Measurements from ENCODE around the gene MPC1L.

The MPC1L gene

DNA sequence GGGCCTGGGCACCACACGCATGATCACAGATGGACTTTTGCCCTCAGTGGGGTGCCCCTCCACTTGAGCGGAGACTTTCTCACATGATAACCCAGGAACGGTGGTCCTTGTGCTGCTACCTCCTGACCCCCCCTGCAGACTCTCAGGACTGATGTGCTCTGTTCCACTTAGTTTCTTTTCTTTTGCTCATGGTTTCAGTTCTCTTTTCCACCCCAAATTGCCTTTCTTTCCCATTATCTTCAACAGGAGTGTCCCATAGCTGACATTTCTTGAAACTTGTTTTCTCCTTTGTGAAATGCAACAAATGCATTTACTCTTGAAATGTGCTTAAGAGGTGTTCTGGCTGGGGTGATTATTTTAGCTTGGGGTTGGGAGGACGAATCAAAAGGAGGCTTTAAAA, 9.0 kb downstream of the MPC1L start:
- no peak for DNase-seq

DNA sequence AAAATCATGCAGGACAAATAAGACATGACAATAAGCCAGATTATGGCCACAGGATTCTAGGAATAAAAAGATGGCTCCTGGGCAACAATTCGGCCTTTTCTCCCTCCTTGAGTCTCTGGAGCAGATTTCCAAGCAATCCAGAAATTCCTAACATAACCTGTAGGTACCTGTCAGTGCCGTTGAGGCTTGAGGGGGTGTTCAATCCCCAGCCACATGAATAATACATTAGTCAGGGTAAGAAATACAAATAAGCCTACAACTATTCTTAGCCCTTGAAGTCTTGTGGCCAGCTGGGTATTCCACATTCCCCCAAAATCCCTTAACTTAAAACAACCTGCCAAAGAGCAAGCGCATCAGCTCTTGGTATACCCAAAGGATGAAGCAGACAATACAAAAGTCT, 14.5 kb downstream of the MPC1L start:
- no peak for DNase-seq

DNA sequence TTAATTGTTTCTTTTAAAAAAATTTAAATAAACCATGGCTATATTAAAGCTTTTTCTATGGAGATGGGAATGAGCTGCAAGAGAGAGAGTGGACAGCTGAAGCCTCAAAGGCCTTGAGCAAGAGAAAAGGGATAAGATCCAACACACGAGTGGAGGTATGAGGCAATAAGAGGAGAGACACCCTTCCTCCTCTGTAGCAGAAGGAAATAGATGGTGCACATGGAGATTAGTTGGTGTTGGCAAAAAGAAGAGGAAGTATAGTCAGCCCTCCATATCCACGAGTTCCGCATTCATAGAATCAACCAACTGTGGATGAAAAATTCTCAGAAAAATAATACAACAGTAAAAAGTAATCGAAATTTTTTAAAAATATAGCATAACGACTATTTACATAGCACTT, 20.9 kb downstream of the MPC1L start:
- DNase-seq: peak; percentile 63

DNA sequence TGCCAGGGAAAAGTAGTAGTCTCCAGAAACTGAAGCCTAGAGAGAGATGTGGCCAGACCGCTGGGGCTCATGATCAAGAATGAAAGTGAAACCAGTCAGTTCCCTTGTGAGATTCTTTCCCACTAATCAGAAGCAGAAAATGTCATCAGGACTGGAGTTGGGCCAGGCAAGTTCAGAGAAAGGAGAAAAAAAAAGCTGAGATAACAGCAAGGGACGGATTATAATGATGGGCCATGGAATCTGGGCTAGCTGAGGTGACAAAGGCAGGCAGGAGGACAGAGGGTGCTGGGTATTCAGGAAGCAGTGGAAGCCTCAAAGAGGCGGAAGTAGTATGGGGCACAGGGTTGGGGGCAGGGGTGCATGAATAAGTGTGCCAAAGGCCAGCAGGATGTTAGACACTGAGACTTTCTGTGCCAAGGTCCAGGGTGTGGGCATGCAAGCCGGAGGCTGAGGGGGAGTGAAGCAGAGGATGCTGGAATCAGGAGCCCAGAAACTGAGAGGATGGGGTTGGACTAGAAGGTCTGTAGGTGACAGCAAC, 21.7 kb downstream of the MPC1L start:
- peak; percentile 47 for DNase-seq

DNA sequence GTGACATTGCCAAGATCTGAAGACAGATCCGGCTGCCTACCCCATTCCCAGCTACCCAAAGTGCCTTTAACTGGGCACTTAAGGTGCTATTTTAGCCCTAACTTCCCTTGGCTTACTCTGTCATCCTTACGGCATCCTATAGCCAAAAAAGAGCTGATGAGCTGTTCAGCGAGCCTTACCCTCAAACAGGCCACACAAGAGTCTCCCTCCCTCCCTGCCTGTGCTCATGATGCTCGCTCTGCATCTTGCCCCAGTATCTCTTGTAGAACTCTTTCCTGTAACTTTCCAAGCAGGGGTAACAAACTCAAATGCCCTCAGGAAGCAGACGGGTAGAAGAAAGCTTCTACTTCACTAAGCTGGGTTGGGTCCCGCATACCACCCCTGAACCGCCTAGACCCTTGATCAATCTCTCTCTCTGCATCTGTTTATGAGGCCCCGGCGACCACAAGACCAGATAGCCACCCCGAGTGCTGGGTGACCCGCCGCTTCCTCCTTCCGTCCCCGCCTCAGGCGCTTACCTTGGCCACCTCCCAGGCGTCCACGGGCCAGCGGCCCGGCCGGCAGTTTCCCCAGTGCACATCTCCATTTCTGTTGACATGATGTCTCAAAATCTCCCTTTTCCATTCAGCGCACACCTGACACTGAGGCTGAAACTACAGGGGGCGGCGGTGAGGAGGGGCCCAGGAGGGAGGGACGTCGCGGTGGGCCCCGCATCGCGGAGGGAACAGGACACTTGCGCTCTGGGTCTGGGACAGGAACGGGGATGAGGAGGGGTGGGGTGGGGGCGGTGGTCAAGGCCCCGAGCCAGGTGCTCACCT, 23.5 kb downstream of the MPC1L start:
- DNase-seq: no peak

DNA sequence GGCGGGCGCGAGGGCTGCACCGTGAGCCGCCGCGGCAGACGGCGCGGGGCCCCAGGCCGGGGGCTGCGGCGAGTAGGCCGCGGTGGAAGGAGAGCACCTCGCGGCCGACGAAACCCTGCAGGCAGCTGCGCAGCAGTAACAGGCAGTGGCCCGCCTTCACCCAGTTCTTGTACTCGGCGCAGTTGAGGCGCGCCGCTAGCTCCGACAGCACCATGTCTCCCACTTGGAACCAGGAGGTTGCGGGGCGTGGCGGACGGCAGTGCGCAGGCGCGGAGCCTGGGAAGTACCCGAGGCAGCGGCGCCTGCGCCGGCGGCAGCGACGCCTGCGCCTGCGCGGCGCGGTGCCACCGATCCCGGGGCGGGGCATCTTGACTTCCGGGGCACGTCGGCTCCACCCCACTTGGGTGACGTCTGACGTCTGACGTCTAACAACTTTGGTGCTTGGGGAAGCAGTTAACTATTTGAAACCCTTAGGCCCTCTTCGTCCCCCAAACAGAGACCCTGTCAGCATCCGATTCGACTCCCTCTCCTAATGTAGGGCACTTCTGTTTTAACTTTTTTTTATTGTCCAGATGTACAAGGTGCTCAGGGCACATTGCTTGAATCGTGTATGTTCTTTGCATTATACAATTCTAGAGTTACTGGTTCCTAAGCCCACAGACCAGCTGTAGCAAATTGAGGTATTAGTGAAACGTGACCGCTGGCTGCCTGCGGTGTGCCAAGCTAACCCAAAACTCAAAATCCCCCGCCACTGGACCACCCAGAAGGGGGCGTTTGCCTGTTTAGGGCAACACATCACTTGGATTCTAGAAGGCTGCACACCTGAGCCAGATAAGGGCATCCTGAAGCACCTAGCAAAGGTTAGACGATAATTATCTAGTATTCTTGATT, 24.3 kb downstream of the MPC1L start, which contains the start of gene CXorf38:
CXorf38 (minus strand) TSS at position 255 of the 891 bp plus-strand sequence; CDS start at position 214, 41 bp downstream.
- DNase-seq: peak; percentile 94

DNA sequence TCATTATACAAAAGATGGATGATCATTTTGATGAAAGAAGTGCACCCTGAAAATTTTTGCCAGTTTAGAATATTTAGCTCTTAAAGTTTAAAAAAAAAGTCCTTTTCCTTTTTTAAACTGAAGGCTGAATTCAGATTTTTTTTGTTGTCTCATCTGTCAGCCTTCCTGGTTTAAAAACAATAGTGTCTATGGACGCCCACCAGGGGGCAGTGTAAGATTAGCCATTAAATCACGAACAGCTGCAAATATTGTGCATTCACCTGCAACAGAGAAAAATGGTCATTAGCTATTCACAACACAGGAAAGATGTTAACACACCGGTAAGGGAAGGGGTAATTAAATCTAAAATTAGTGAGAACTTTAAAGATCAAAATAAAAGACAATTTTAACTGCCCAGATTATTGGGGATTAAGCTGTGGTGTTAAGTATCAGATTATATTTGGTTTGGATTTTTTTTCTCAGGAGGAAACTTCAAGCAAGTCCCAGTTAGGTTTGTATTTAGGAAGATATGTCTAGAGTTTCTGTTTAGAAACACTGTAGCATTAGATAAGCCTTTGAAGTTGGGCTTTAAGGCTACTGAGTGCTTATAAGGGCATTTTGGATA, 28.5 kb downstream of the MPC1L start:
- peak; percentile 6 for DNase-seq

DNA sequence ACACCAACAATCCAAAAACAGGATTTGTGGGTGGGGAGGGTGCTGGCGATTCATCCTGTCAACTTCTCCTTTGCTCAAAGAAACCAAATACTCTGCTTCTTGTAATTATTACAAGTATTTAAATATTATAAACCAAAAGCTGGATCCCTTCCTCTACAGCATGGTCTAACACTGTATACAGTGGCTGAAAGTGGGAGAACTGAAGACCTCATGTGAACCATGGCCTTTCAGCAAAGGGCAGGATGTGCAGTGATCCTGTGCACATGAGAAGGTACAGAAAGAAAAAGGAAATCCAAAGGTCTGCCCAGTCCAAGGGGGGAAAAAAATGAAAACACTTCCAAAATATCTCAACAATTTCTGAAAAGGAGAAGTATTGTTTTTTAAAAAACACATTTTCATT, 29.4 kb downstream of the MPC1L start:
- no peak for DNase-seq

DNA sequence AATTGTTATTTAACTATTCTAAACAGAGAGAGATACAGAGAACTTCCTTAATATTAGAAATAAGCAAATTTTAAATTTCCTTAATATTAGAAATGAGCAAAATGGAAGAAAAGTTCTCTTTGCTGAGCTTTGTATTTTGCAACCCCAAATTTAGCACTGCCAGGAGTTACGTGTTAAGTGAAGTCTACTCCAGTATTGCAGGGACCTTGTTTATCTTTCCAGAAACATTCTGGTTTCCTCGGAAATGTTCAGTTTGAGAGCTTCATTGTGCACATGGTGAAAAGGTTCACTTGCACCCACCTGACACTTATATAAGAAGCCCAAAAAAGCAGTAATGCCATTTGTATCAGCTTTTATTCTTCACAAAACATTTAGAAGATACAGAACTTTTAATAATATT, 30.3 kb downstream of the MPC1L start:
- no peak for DNase-seq

DNA sequence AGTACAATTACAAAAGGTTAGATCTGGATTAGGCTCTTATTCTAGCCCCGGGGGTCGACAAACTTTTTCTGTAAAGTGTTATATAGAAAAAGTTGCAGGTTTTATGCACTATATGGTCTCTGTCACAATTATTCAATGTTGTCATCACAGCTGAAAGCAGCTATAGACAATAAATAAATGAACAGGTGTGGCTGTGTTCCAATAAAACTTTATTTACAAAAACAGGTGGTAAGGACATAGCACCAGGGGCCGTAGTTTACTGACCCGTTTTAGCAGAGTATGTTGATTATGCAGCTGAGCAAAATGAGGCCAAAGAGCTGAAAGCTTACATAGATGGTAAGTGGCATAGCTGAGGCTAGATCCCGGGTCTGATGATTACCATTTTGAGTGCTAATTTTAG, 37.2 kb downstream of the MPC1L start:
- DNase-seq: no peak

DNA sequence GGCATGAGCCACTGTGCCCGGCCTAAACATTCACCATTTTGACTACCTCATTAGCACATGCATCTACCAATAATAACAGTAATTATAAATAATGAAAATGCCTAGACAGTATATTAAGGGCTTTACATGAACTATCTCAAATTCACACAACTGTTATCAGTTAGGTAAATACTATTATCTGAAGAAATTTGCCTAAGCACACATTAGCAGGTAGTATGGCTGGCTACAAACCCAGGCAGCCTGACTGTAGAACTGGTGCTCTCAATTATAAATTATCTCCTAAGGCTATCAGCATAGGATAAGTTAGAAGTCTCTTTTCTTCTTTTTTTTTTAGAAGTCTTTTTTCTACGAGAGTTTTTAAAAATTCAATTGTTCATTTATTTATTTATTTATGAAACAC, 38.3 kb downstream of the MPC1L start:
- DNase-seq: no peak

DNA sequence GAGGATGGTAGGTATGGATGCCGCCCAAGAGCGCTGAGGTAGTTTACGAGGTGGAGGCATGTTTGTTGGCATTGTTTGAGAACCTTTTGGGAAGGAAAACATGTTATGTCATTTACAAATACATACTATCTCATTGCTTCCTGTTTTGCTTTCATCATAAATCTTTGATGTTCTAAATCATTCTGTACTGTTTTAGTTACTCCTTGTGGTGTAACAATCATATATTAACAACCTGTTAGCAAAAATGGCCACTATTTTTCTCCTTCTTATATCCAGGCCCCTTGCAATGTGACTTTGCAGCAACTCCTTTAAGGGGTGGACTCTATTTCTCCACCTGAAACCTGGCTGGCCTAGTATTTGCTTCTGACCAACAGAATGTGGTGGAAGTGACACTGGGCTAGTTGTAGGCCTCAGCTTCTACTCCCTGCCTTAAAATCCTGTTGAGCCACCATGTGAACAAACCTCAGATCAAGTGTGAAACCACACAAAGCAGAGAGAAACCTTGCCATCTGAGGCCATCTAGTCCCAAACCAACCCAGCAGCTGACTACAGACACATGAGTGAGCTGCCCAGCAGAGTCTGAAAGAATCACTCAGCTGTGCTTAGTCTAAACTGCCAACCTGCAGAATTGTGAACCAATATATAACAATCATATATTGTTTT, 40.0 kb downstream of the MPC1L start:
- DNase-seq: no peak

DNA sequence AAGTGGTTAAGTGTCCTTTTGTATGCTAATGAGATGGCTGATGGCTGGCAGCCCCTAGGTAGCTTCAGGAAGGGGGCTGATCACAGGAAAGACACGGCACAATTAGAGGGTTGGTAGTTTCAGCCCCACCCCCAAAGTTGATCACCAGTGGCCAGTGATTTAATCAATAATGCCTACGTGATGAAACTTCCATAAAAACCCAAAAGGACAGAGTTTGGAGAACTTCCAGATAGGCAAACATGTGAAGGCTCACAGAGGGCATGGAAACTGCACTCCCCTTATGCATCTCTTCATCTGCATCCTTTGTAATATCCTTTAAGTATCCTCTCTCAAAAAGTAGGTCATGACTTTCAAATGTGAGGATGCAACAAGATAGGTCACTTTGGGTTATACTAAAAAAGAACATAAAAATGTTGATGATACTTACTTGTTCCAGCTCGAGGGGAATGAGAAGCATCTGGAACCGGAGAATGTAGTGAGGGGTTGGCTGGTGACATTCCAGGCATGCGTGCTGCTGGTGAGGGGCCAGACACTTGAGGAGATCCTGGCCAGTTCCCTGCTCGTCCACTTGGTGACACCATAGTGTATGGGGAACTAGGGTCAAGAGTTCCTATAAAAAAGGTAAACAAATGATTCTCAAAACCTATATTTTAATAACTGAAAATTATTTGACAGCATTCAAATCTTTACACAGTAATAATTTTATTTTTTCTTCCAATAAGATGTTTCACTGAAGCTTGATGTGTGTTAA, 40.8 kb downstream of the MPC1L start:
- no peak for DNase-seq

DNA sequence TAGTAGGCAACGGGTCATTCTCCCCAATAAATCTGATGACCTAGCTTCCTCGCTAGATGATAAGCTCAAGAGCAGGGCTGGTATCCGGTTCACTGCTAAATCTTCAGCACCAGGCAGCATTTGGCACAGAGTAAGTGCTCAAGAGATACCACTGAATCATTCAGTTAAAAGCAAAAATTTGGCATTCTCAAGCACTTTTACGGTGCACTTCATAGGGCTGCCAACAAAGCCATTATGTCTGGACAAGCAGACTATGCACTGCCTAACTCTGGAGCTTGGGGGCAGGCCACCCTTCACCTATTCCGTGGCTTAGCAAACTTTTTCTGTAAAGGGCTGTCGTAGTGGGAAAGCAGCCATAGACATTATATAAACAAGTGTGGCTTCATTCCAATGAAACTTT, 47.9 kb downstream of the MPC1L start:
- DNase-seq: no peak
